PC-9 (cell line): ENCODE measurements around the gene GPRIN3.

Source experiments
- EZH2 ChIP-seq: fragments of 200-600 bp; sonication (generic); IDR thresholded peaks from 2 replicates; pipeline ENCODE4 v1.8.0; 2017; ENCODE audit warnings: antibody characterized with exemption, low read depth
- TF ChIP-seq, protein P1 (sequence below): fragments of 200-600 bp; sonication (generic); conservative IDR thresholded peaks from 2 replicates; pipeline ENCODE4 v1.6.1; 2017; ENCODE audit warnings: mixed run types, antibody characterized with exemption, mild to moderate bottlenecking, moderate library complexity

DNA sequence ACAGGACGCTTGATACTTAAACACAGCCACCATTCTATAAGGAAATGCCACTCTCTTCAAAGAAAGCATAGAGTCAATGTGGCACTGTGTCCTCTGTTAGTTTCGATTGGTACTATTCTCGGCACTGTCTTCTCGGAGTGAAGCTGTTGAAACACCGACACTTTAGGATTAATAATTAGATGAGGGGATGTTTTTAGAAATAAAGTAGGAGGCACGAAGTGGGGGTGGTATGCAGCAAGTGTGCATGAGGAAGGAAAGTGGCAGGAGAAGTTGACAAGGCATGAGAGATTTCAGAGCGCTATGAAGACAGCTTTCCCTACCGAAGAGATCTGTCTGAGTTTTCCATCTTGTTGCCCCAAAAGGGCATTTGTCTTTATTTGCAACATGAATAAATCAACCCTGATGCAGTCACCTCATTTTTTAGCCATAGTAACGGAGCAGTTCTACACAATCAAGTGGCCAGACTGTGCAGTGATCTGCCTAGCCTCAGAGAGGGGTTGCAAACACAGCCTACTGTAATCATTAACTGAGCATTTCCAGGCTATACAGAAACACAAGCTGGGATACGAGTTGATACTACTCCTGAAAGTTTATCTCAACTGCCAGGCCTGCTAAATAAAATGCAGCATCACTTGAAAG lies 8.3 kb downstream of the GPRIN3 start:
- TF ChIP-seq, protein P1, sequence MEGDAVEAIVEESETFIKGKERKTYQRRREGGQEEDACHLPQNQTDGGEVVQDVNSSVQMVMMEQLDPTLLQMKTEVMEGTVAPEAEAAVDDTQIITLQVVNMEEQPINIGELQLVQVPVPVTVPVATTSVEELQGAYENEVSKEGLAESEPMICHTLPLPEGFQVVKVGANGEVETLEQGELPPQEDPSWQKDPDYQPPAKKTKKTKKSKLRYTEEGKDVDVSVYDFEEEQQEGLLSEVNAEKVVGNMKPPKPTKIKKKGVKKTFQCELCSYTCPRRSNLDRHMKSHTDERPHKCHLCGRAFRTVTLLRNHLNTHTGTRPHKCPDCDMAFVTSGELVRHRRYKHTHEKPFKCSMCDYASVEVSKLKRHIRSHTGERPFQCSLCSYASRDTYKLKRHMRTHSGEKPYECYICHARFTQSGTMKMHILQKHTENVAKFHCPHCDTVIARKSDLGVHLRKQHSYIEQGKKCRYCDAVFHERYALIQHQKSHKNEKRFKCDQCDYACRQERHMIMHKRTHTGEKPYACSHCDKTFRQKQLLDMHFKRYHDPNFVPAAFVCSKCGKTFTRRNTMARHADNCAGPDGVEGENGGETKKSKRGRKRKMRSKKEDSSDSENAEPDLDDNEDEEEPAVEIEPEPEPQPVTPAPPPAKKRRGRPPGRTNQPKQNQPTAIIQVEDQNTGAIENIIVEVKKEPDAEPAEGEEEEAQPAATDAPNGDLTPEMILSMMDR = no peak
- no peak for TF ChIP-seq EZH2
